Fibroblast of skin of left biceps (primary cell): Measurements from ENCODE around the gene SSBP4.
A peak's percentile ranks its signal among the peaks of the same experiment; 100 is the strongest.

Experiments
- DNase-seq, 2 experiments: peaks; one replicate each; pipeline ENCODE4 v3.0.0-alpha.2; 2013; ENCODE audit warnings: low read depth in 2 of 2

The SSBP4 gene

DNA sequence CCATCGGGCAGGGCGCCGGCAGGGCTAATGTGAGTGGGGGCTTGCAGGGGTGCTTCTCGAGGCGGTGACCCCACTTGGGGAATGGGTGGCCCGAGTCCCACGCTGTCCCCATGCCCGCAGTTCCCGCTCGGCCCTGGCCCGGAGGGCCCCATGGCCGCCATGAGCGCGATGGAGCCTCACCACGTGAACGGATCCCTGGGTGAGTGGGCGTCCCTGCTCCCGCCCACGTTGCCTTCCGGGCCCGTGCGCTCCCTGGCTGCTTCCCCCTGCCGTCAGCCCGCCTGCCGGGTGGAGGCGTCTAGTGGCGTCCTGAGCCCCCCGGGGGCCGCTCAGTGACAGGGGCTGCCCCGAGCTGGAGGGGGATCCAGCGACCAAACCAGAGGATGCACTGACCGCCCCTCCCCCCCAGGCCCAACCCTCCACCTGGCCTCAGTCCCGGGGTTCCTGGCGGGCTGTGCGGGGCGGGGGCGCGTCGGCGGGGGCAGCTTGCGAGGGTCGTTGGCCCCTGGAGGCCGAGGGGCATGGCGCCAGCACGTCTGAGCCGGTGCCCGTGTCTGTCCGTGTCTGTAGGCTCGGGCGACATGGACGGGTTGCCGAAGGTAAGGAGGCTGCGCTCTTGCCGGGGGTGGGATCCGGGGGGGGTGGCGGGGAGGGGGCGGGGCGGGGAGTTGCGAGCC lies 14.0 kb downstream of the SSBP4 start:
- no peak for DNase-seq

DNA sequence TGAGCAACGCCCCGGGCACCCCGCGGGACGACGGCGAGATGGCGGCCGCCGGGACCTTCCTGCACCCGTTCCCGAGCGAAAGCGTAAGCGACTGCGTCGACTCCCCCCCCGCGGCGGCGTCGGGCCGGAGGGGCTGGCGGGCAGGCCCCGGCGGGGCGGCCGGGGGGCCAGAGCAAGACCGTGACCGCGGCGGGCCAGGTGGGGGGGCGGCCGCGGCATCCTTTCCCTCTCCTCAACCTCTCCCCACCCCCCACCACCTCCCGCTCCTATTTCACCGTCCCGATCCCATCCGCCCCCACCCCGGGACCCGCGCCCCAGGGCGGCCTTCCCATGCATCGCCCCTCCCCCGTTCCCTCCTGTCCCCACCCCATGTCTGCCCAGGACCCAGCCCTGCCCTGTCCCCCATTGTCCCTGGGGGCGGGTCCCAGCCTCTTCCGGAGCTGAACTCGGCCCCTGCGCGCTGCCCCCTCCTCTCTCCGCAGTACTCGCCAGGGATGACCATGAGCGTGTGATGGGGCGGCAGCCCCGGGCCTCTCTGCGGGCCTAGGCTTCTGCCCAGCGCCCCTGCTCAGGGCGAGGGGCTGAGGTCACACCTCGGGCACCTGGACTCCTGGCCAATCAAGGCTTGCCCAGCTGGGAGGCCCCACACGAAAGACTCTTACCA lies 14.7 kb downstream of the SSBP4 start:
- no peak for DNase-seq

DNA sequence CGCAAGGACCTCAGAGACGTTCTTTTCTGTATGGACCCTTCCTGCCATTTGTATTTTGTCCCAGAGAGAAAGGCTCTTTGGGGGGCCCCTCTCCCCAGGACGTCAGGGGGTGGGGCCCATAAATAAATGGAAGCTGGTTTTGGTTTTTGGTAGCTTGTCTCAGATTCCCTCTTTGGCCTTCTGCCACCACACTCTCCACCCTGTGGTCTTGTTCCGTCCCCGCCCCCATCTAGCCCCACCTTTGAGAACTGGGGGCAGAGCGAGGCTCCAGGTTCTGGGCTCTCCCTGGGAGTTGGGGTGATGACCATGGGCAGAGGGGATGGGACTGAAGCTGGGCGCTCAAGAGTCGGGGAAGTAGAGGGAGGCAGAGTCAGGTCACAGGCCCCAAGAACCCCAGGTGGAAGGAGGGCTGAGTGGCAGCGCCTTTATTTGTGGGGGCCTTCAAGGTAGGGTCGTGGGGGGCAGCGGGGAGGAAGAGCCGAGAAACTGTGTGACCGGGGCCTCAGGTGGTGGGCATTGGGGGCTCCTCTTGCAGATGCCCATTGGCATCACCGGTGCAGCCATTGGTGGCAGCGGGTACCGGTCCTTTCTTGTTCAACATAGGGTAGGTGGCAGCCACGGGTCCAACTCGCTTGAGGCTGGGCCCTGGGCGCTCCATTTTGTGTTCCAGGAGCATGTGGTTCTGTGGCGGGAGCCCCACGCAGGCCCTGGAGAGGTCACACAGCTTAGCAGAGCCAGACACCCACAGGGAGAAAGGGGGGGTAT lies 15.4 kb downstream of the SSBP4 start:
- no peak for DNase-seq

DNA sequence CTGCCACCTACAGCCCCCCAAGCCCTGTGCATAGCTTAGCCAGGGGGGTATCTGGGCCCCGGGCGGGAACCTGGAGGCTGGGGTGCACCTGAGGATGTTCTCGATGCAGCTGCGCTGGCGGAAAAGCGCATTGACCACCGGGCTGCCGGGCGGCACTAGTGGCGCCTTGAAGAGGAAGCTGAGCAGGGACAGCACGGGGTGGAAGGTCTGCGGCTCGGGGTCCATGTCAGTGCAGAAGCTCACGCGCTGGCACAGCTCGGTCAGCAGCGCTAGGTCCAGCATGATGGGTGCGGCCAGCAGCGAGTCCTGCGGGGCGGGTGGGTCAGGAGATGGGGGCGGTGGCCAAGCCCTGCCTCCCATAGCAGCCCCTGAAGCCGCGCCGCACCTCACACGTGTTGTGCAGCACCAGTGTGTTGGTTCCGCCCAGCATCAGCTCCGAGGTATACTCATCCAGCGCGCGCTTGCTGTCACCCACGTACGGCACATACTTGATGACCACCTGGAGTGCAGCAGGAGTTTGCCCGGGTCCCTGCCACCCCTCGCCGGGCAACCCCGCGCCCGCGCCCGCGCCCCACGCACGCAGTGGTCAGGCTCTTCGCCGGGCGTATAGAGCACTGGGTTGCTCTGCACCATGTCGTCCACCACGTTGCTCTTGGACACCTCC lies 16.1 kb downstream of the SSBP4 start:
- no peak for DNase-seq

DNA sequence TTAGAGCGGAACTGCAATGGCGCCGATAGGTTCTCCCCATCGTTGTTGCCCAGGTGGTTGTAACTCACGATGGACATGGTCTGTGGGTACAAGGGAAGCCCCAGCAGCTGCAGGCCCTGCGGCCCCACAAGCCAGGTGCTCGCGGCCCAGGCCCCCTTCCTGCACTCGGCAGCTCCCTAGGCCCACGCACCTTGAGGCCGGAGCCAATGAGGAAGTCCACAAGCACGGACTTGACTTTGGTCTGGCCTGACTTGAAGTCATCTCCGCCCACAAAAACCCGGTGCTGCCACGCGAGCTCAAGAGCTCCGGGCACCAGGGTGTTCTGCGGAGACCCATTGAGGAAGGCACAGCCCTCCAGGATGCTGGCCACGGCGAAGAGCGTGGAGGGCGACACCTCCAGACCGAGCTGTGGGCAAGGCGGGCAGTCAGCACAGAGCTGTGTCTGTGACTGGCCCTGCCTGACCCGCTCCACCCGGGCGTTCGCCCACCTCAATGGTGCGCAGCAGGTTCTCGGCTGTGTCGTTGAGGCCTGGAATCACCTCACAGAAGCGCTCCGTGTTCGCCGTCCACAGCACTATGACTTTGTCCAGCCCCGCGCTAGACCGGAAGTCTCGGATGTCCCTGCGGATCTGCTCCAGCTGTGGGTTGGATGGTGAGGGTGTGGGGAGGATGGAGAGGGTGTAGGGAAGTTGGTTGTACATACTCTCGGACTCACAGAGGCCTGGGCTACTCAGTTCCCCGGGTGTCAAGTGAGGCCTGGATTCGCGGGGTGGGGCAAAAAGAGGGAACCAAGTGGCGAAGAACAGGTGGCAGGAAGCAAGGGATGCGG lies 16.9 kb downstream of the SSBP4 start:
- DNase-seq: no peak

DNA sequence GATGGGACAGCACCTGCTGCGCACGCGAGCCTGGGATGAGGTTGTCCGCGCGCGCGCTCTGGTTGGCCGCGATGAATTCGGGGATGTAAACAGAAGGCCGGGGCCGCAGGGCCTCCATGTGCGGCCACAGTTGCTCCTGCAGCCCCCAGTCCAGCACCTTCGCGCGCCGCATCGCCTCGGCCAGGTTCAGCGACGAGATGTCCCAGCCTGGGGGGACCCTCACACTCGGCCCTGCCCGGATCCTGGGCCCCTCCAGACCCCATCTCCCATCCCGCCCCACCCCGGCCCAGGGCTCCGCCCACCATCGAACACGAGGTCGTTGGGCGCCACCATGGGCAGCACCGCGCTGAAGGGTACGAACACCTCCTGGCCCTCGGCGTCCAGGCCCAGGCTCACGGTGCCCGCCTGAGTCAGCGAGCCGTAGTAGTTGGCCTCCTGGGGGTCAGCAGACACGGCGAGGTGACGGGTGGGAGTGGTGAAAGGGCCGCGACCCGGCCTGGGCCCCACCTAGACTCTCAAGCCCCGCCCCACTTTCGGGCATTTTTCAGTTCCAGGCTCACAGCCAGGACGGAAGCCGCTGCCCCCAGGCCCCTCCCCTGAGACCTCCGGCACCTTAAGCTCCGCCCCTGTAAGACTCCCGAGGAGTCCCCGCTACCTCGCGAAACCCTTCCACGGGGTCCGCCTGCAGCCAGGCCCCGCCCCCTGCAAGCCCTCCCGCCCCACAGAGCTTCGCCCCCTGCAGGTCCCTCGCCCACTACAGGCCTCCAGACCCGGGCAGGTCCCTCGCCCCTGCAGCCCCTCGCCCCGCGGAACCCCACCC lies 17.7 kb downstream of the SSBP4 start:
- DNase-seq: peak in 1 of 2 experiments; percentile 61

DNA sequence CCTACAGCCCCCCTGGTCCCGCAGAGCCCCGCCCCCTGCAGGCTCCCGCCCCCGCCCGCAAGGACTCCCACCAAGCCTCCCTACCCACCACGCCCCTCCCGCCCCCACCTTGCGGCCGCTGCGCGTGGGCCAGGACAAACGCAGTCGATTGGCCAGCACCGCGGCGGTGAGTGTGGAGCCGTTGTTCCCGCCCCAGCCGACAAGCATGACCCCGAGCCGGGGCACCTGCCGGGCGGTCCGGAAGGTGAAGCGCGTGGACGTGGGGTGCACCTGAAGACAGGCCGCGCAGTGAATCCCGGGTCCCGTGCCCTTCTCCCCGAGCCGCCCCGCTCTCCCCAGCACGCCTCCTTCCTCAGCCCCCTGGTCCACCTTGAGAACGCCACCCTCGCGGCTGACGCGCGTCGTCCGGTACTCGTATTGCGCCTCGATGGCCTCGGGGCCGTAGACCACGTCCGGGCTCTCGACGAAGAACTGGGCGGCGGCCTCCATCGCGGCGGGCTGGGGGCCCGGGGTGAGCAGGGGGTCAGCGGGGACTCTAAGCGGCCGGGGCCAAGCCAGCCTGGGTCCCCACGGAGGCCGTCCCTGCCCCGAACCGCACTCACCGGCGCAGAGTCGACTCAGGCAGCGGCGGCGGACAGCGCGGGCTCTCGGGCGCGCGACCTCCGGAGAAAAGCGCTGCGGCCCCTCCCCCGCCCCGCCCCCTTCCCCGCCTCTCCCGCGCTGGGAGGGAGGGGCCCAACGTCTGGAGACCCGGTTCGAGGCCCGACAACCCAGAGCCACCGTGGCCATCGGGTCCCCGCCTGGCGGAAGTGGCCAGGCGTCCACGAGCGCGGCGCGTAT lies 18.5 kb downstream of the SSBP4 start, which contains the start of gene ISYNA1:
ISYNA1 (minus strand) TSS at position 643 of the 840 bp plus-strand sequence; CDS start at position 489, 154 bp downstream.
- DNase-seq: no peak

DNA sequence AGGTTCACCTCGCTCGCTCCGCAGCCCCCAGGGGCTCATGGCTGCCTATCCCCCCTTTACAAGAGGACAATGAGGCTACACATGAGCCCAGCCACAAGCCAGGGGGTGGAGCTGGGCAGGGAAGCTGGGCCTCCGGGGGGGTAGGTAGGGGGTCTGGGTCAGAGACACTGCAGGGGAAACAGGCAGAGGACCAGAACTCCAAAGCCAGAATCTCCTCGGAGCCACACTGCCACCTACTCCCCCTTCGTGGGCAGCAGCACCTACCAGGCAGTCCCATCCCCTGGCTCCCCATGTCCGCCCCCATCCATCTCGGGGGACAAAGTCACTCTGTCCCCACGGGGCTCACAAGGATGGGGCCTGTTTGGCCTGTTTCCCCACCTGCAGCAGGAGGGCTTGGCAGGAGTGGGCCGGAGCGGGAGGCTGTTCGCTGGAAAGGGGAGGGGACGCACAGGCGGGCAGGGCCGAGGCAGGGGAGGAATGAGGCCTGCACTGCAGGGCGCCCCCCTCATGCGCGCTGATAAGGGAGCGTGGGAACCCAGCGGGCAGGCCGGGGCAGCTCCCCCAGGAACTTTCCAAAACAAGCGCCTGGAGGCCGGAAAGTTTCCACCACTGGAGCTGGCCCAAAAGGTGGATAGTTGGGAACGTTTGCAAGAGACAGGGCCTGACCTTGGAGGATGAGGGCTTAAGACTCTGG lies 19.3 kb downstream of the SSBP4 start:
- DNase-seq: no peak

DNA sequence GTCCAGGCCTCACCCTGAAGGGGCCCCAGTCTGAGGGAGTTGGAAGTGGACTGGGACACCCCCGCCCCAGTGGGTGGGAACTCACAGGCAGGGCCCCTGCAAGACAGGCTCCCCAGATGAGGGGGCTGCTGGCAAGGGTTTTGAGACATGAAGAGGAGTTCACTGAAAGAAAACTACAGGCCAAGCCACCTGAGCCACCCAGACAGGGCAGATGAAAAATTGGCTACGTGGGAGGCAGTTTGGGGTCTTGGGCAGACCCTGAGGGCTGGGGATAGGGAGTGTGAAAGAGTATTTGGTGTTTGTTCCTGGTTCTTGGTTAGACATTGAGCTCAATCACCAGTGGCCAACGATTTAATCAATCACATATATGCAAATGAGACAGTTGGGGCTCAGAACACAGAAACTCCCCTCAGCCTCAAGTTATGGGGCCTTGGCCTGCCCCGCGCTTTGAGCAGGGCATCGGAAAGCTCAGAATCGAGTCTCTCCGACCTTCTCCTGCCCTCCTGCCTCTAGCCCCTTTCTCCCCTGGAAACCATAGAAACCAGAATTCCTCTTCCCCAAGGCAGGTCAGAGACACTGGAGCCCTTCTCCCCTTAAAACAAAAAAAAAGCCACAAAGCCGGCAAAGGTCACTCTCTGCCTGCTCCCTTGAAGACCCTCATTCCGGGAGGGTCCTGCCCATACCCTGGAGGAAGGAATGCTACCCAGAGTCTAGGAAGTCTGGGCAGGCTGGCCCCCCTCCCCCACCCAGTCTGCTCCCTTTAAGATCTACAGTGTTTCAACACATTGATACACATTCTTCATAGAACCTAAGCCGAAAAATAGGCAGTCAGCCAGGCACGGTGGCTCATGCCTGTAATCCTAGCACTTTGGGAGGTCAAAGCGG lies 20.1 kb downstream of the SSBP4 start:
- DNase-seq: no peak

DNA sequence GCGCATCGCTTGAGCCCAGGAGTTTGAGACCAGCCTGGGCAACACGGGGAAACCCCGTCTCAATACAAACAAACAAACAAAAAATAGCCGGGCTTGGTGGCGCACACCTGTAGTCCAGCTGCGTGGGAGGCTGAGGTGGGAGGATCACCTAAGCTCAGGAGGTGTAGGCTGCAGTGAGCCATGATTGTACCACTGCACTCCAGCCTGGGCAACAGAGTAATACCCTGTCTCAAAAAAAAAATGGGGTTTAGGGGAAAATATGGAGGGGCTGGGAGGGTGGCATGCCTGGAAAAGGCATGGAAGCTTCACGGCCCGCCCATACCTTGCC lies 20.7 kb downstream of the SSBP4 start:
- no peak for DNase-seq

DNA sequence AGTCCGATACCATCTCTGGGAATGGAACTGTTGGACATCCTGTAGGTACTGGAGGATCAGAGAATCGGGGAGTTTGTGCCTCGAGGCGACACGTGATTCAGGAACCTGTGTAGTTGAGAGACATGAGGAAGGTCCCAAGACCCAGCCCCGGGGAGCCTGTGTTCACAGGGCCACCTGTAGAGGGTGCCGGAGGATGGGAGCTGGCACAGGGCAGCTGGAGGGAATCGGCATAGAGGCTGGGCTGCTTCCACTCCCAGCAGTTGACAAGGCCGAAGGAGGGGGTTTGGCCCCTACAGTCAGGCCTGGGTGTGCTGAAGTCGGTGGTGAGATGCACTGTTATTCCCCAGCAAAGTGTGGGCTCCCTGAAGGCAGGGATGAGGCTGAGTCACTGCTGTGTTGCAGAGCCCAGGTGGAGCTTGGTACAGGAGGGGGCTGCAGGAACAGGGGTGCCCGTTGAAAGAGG lies 21.2 kb downstream of the SSBP4 start:
- no peak for DNase-seq

DNA sequence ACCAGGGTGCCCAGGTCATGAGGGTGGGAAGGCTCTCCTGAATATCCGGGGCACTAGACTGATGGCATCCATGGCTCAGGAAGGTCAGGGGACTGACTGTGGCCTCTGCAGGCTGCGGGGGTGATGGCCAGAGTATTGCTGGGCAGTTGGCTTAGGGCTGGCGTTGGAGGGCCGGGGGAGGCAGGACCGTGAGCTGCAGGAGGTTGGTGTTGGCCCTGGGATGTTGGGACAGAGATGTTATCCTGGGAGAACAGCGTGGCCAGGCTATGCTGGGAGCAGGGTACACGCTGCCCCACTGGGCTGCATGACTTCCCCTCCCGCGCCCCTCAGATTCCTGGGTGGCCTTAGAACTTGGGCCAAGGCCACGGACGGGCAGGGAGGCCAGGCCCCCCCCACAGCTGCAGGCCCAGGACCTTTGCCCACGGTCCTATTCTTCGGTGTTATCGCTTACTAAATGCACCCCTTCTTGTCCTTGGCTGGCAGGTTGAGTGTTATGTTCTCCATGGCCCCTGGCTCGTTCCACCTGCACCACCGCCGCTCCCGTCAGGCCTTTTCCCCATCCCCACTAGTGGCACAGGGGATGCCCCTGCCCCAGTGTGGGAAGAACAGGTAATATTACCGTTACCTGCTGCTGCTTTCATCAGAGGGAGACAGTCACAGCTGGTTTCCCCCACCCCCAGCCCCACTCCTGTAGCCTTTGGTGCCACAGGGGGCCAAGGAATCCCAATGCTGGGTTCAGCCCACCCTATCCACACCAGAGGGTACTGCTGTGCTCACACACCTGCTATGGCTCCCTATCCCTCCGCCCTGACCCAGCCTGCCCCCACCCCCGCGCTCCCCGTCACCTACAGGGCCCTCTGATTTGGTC lies 22.0 kb downstream of the SSBP4 start:
- no peak for DNase-seq

DNA sequence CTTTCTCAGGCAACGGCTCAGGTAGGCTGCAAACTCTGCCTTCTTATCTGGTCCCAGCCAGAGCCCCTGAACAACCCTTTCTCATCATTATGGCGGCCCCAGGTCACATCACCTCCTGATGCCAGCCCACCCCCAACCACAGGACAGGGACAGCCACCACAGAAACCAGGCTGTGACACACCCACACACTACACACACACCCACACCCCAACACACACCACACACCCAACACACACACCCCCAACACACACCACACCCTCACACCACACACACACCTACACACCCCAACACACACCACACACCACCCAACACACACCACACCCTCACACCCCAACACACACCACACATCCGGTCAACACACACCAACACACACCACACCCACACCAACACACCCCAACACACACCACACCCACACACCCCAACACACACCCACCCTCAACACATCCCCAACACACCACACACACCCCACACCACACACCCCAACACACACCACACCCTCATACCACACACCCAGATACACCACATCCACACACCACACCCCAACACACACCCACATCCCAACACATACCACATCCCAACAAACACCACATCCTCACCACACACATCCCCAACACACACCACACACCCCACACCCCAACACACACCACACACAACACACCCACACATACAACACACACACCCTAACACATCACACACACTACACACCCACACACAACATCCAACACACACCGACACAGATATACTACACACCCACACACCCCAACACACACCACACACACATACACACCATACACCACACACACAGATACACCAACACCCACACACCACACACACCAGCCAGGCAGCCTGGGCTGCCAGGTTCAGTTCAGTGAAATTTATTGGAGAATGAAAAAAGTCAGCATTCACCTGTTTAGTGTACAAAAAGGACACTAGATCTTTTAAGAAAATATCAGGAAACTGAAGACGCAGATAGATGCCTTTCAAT lies 22.9 kb downstream of the SSBP4 start:
- DNase-seq: no peak

DNA sequence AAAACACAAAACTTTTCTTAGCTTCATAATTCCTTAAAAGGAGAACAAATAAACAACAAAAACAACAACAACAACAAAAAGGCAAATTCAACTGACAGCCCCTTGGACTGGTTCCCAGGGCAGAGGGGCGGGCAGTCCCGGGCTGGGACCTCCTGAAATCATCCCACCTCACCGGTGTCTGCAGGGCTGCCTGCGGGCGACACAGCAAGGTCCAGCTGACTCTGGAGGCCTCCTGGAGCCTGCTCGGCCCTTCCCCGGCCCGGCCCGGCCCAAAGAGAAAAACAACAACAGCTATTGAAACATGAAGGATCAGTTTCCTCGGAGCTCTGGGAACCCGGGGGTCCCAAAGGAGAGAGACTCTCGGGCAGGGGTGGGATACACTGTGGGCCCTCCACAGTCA lies 23.7 kb downstream of the SSBP4 start:
- DNase-seq: no peak

DNA sequence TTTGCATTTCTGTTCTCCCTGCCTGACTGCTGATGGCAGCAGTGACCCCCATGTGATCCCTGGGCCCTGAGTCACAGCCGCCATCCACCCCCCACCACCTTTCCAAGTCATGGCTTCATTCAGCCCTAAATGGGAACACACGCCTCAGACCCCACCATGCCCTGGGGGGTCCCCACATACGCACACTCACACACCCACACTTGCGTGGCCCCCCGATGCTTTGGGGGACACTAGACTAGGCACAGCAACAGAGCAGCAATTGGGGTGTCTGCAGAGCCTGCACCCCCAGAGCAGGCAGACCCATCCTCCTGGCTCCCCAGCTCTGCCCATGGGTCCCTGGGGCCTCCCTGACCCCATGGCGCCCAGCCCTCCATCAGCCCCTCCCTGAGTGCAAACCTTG lies 24.2 kb downstream of the SSBP4 start:
- no peak for DNase-seq

DNA sequence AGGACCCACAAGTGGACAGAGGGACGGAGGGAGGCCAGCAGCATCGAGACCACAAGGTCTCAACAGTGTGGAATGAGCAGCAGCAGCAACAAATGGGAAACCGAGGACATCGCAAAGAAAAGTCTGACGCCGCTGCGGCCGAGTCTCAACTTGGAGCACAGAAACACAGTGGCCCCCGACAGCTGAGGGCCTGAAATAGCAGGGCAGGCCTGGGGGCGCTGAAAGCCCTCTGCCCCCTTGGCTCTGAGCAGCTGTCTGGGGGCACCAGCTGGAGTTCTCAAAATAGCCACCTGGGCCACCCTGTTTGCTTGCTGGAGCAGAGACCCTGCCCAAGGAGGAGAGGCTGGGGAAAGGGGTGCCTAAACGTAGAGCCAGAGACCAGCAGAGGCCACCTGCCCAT lies 24.6 kb downstream of the SSBP4 start:
- DNase-seq: no peak
